ENCODE data around the gene DDX4. TPM values are rescaled to one million over a fixed set of nuclear protein-coding genes. Genes with fewer than 3 reads are reported as not detected.

Gene DDX4
- total RNA-seq, 1 experiment from 2014 or later: not detected

DNA sequence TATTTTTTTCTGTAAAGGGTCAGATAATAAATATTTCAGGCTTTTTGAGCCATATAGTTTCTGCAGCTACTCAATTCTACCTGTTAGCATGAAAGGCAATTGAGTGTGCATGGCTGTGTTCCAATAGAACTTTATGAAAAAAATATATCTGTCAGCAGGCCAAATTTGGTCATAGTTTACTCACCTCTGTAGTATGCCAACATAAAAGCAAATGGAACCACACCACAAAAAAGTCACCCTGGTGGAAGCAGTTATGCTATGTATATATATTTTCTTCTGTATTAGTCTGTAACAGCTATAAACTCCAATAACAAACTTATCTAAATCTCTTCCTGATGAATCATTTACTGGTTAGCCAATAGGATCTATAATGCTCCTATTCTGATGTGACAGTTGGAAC lies 29.1 kb upstream of the DDX4 start:
- Histone ChIP-seq H3K27ac (ENCODE audit: low read depth, low read length) (no peak overlapping the region), H3K9me3 (ENCODE audit: control insufficient read depth in 1 of 2, insufficient read depth in 1 of 2, low read depth in 1 of 2, low read length in 2 of 2) (no peaks in the 10 kb centered on the region), H4K20me1 (ENCODE audit: insufficient read depth) (no peaks in the 10 kb centered on the region), H2AFZ (ENCODE audit: low read depth, low read length, poor library complexity, severe bottlenecking) (no peak overlapping the region), H3K36me3 (ENCODE audit: control insufficient read depth in 1 of 2, insufficient read depth in 2 of 2, low read length in 2 of 2) (no peaks in the 10 kb centered on the region), H3K4me1 (ENCODE audit: control insufficient read depth in 1 of 2, insufficient read depth in 2 of 2, low read length in 2 of 2) (peaks cover 4 to 14% of the 10 kb centered on the region in 2 experiments; a peak in 2 of 4 replicates), H3K79me2 (ENCODE audit: insufficient read depth, low read length) (no peaks in the 10 kb centered on the region), H3K9me2 (ENCODE audit: insufficient read depth) (no peaks in the 10 kb centered on the region), H3K27me3 (ENCODE audit: insufficient read depth, low read length) (no peaks in the 10 kb centered on the region), H3K9ac (ENCODE audit: low read length) (no peak overlapping the region), H3K4me2 (ENCODE audit: low read length) (no peak overlapping the region), H3K4me3 (replicated peaks in 1 of 2; ENCODE audit: low read depth in 1 of 2, low read length in 2 of 2) (no peak overlapping the region)
- CTCF ChIA-PET: no interaction called here
- TSS peak; percentile 29 for BruUV-seq (replicated peaks)
- RAD21 ChIA-PET (ENCODE audit: low non-redundant PET in 1 of 2, low total read pairs in 2 of 2, uncharacterized antibody in 2 of 2, unreplicated experiment in 2 of 2): no interaction called here
- intact Hi-C loops (cut with micrococcal nuclease): no loop called here
- ATAC-seq: no peak
- POLR2A ChIA-PET: no interaction called here
- TF ChIP-seq CTCF (IDR thresholded peaks at IDR 0.05 in 2 of 3, conservative IDR thresholded peaks at IDR 0.05 in 1 of 3; ENCODE audit: borderline replicate concordance in 1 of 3, insufficient read depth in 1 of 3, low read depth in 2 of 3, low read length in 2 of 3) (no peak), YY1 (IDR thresholded peaks at IDR 0.05; ENCODE audit: extremely low read depth, insufficient replicate concordance, low read depth, low read length) (no peak), SRF (IDR thresholded peaks at IDR 0.05; ENCODE audit: low read depth) (no peak)
- DNase-seq (ENCODE audit: low read depth, low spot score): no peak

- H3K4me1 ChIP-seq (ENCODE audit: control insufficient read depth in 1 of 2, insufficient read depth in 2 of 2, low read length in 2 of 2): peaks cover 6 to 14% of the 10 kb centered on the region in 2 experiments; a peak in 2 of 4 replicates
- intact Hi-C loops (cut with micrococcal nuclease): loop anchor here (5.0 kb wide), 2 partner anchors 211 to 491 kb away; no protein-coding TSS in a partner anchor
- peak overlapping the region; percentile 93 to 97 for H3K4me3 ChIP-seq (replicated peaks in 1 of 2; ENCODE audit: low read depth in 1 of 2, low read length in 2 of 2)
- H2AFZ ChIP-seq (ENCODE audit: low read depth, low read length, poor library complexity, severe bottlenecking): no peak overlapping the region
- DNase-seq (ENCODE audit: low read depth, low spot score): no peak
- ChIA-PET RAD21 (ENCODE audit: low non-redundant PET in 1 of 2, low total read pairs in 2 of 2, uncharacterized antibody in 2 of 2, unreplicated experiment in 2 of 2) (no interaction called here), POLR2A (no interaction called here), CTCF (no interaction called here)
- H3K79me2 ChIP-seq (ENCODE audit: insufficient read depth, low read length): no peaks in the 10 kb centered on the region
- TF ChIP-seq SIN3A (IDR thresholded peaks at IDR 0.05; ENCODE audit: low read depth) (no peak), POLR2AphosphoS5 (IDR thresholded peaks at IDR 0.05; ENCODE audit: low read depth, low read length) (no peak), CEBPB (IDR thresholded peaks at IDR 0.05; ENCODE audit: low read depth) (no peak), POLR2A (IDR thresholded peaks at IDR 0.05; ENCODE audit: borderline replicate concordance, extremely low read depth, insufficient read depth, insufficient read length) (no peak), SP1 (IDR thresholded peaks at IDR 0.05; ENCODE audit: low read depth) (no peak)
- H3K9me2 ChIP-seq (ENCODE audit: insufficient read depth): no peaks in the 10 kb centered on the region
- H3K36me3 ChIP-seq (ENCODE audit: control insufficient read depth in 1 of 2, insufficient read depth in 2 of 2, low read length in 2 of 2): no peaks in the 10 kb centered on the region
- BruUV-seq (replicated peaks): TSS peak; percentile 64
- peak overlapping the region; percentile 87 for H3K4me2 ChIP-seq (ENCODE audit: low read length)
- H3K9me3 ChIP-seq (ENCODE audit: control insufficient read depth in 1 of 2, insufficient read depth in 1 of 2, low read depth in 1 of 2, low read length in 2 of 2): no peaks in the 10 kb centered on the region
- H3K27me3 ChIP-seq (ENCODE audit: insufficient read depth, low read length): no peaks in the 10 kb centered on the region
- no peaks in the 10 kb centered on the region for H4K20me1 ChIP-seq (ENCODE audit: insufficient read depth)
- peak overlapping the region; percentile 76 for H3K9ac ChIP-seq (ENCODE audit: low read length)
- ATAC-seq: no peak
- H3K27ac ChIP-seq (ENCODE audit: low read depth, low read length): no peak overlapping the region; the same call in 1 of the 2 replicates
Measured at GRCh38 chr5:55711507-55712022, 26.3 kb upstream of the DDX4 start.

Data from HCT116 (cell line).